K562 (cell line): Measurements from ENCODE around the gene KLRK1. TPM values are rescaled to one million over a fixed set of nuclear protein-coding genes. Genes with fewer than 3 reads are reported as not detected.
"Not testable (repeated sequence)": the region's sequence is repeated elsewhere in the genome, so short reads cannot be mapped to it uniquely, and the experiment has no call there.

Experiments used
- ATAC-seq: fragments of 200-7000 bp; cut with Tn5 transposase; 3 replicates; pipeline ENCODE4 v1.9.1; 2020; ENCODE audit warnings: moderate library complexity
- Bru-seq: library from RNA; stranded (reverse); fragments of 400-500 nt; gene quantifications from one replicate; lab custom pipeline; 2021; lab: Mats Ljungman, UMichigan
- BruChase-seq, 2 experiments: library from RNA; stranded (reverse); fragments of 400-500 nt; gene quantifications; one replicate each; lab custom pipeline; 2021; lab: Mats Ljungman, UMichigan
- BruUV-seq: library from RNA; stranded (reverse); fragments of 400-500 nt; replicated peaks from 2 replicates; lab custom pipeline; 2021; lab: Mats Ljungman, UMichigan
- CTCF ChIA-PET: fragments of 300-600 bp; formaldehyde crosslinking; extraction: SDS; loops from one replicate; lab custom pipeline; 2021; ENCODE audit warnings: low intra/inter-chr PET ratio; lab: Yijun Ruan, JAX
- POLR2A ChIA-PET: fragments of 300-600, 350-650 bp; sonication (Branson Sonifier 250); formaldehyde crosslinking; extraction: SDS; loops from one replicate; lab custom pipeline; 2021; ENCODE audit warnings: antibody characterized with exemption, inconsistent platforms; lab: Yijun Ruan, JAX
- DNase-seq, 4 experiments: peaks; one replicate each; pipeline versions ENCODE4 v3.0.0 to v3.0.0-alpha.2; 2011 to 2018; ENCODE audit warnings: low spot score in 3 of 4, mixed read lengths in 3 of 4; ENCODE audit errors: extremely low read depth in 1 of 4
- FAIRE-seq: peaks from 2 replicates; lab custom pipeline; 2011; peaks lifted over from hg19 to GRCh38; lab: Jason Lieb, UNC
- H2AFZ ChIP-seq: 2 replicates; pipeline ENCODE4 v1.6.0; 2011; ENCODE audit warnings: low read depth, low read length, control low read depth, inconsistent platforms
- H3K27ac ChIP-seq: fragments of 200-600 bp; 3 replicates; pipeline ENCODE4 v1.8.0; 2011; ENCODE audit warnings: low read depth, mild to moderate bottlenecking, control low read depth, inconsistent platforms, low read length, moderate library complexity, mixed read lengths; ENCODE audit errors: extremely low read depth
- H3K27me3 ChIP-seq, 2 experiments: fragments of 300-600 bp in 1 of 2; 2 replicates in 1 of 2; 3 replicates in 1 of 2; pipeline versions ENCODE4 v1.6.0 to v1.8.0; 2011; ENCODE audit warnings: inconsistent platforms in 2 of 2, low read length in 2 of 2, mild to moderate bottlenecking in 1 of 2, mixed read lengths in 1 of 2, moderate library complexity in 1 of 2; ENCODE audit not compliant: control insufficient read depth in 2 of 2, insufficient read depth in 2 of 2
- H3K36me3 ChIP-seq: fragments of 300-600 bp; 3 replicates; pipeline ENCODE4 v1.8.0; 2011; ENCODE audit warnings: mild to moderate bottlenecking, low read length, inconsistent platforms; ENCODE audit not compliant: control insufficient read depth, insufficient read depth
- H3K4me1 ChIP-seq, 2 experiments: fragments of 200-600 bp in 1 of 2; replicated peaks in 1 of 2; 2 replicates in 1 of 2; 3 replicates in 1 of 2; pipeline versions ENCODE4 v1.5.1 to v1.8.0; 2011; ENCODE audit warnings: inconsistent platforms in 2 of 2, low read length in 2 of 2, mild to moderate bottlenecking in 1 of 2, mixed read lengths in 1 of 2, moderate library complexity in 1 of 2; ENCODE audit not compliant: control insufficient read depth in 2 of 2, insufficient read depth in 2 of 2
- H3K4me2 ChIP-seq: 2 replicates; pipeline ENCODE4 v1.6.1; 2011; ENCODE audit warnings: low read length, control low read depth, inconsistent platforms, mixed read lengths; ENCODE audit not compliant: insufficient read depth
- H3K4me3 ChIP-seq: fragments of 200-600 bp; sonication (generic), shearing (Covaris generic); 2 replicates; pipeline ENCODE4 v1.5.1; 2016; ENCODE audit warnings: control low read depth, inconsistent platforms
- H3K79me2 ChIP-seq: fragments of 200-600 bp; 3 replicates; pipeline ENCODE4 v1.8.0; 2011; ENCODE audit warnings: low read length, inconsistent platforms; ENCODE audit not compliant: control insufficient read depth, insufficient read depth
- H3K9ac ChIP-seq, 2 experiments: 2 replicates each; pipeline versions ENCODE4 v1.6.0 to v1.6.1; 2011; ENCODE audit warnings: low read depth in 2 of 2, low read length in 2 of 2, control low read depth in 1 of 2, inconsistent platforms in 1 of 2, mild to moderate bottlenecking in 1 of 2, mixed read lengths in 1 of 2; ENCODE audit not compliant: insufficient read depth in 1 of 2
- H3K9me1 ChIP-seq: one replicate; pipeline ENCODE4 v1.6.0; 2011; ENCODE audit warnings: inconsistent platforms, mild to moderate bottlenecking, low read length, moderate library complexity; ENCODE audit not compliant: control insufficient read depth, insufficient read depth
- H3K9me3 ChIP-seq: replicated peaks from 2 replicates; pipeline ENCODE4 v1.5.1; 2011; ENCODE audit warnings: low read depth, low read length, inconsistent platforms; ENCODE audit not compliant: control insufficient read depth, insufficient read depth
- H4K20me1 ChIP-seq: replicated peaks from 2 replicates; pipeline ENCODE4 v1.6.1; 2011; ENCODE audit warnings: low read length, inconsistent platforms, mixed read lengths; ENCODE audit not compliant: control insufficient read depth, insufficient read depth
- KLF1 ChIP-seq: fragments of 450-650 bp; IDR thresholded peaks from 2 replicates; pipeline ENCODE4 v1.6.1; 2016; ENCODE audit warnings: missing genetic modification characterization, missing compliant biosample characterization
- NR1H2 ChIP-seq: sonication (generic); formaldehyde crosslinking; IDR thresholded peaks from 2 replicates; pipeline ENCODE4 v1.4.0; 2020; ENCODE audit warnings: mild to moderate bottlenecking, missing genetic modification reagents
- SRSF9 ChIP-seq: fragments of 200-400 bp; formaldehyde crosslinking; IDR thresholded peaks from 2 replicates; pipeline ENCODE4 v1.6.1; 2017; ENCODE audit warnings: low read depth, low read length, borderline replicate concordance
- ZNF140 ChIP-seq: fragments of 250-450 bp; sonication (Bioruptor Pico); IDR thresholded peaks from 2 replicates; pipeline ENCODE4 v1.8.0; 2021; ENCODE audit warnings: moderate library complexity, mild to moderate bottlenecking, inconsistent platforms
- ZNF639 ChIP-seq, 2 experiments: fragments of 200-800 bp in 1 of 2; sonication (Bioruptor generic) in 1 of 2; sonication (generic) in 1 of 2; formaldehyde crosslinking in 1 of 2; IDR thresholded peaks in 1 of 2; conservative IDR thresholded peaks in 1 of 2; 2 replicates each; pipeline versions ENCODE4 v1.5.0 to v1.6.1; 2016 to 2020; ENCODE audit warnings: missing compliant biosample characterization in 1 of 2, missing genetic modification characterization in 1 of 2, missing genetic modification reagents in 1 of 2
- WGBS: fragments of 100-300 bp; shearing (Covaris generic); methylation state at CpG from one replicate; pipeline ENCODE4 v1.1.6; 2016; ENCODE audit warnings: low coverage, mixed read lengths; ENCODE audit not compliant: insufficient coverage; ENCODE audit errors: missing lambda C conversion rate; 5-methylcytosine and 5-hydroxymethylcytosine counted together
- in situ Hi-C: fragments of 300-500 bp; cut with MboI; formaldehyde crosslinking; loops from 4 replicates; pipeline ENCODE4 v1.15.0; 2018; ENCODE audit warnings: inconsistent platforms, mixed read lengths
- intact Hi-C: fragments of 100-400 bp; cut with micrococcal nuclease; formaldehyde crosslinking; loops from 2 replicates; pipeline ENCODE4 v1.14.2; 2022
- long read RNA-seq, 3 experiments: library from polyadenylated mRNA in 2 of 3; library from RNA in 1 of 3; unstranded in 2 of 3; stranded (forward) in 1 of 3; transcript quantifications; one replicate each; pipeline ENCODE4 v2.0.0, GENCODE V29; 2019 to 2022
- polyA minus RNA-seq, 3 experiments: library from RNA; depleted of rRNA, polyadenylated mRNA; stranded (reverse); fragments of >200 nt; gene quantifications; 2 replicates each; pipeline ENCODE4 v1.2.3, GENCODE V29; 2011
- polyA plus RNA-seq, 8 experiments: library from polyadenylated mRNA; depleted of rRNA in 4 of 8; stranded (reverse) in 5 of 8; unstranded in 3 of 8; fragments of >200 nt; fragmentation: Nextera tagmentation in 2 of 8; fragmentation: Illumina TruSeq in 1 of 8; extraction: Ambion mirVana in 2 of 8; extraction: Trizol in 1 of 8; gene quantifications; 2 replicates each; pipeline versions ENCODE4 v1.2.1 to v1.2.3, GENCODE V29; 2011 to 2014; ENCODE audit warnings: inconsistent platforms in 1 of 8, missing spikeins in 1 of 8
- total RNA-seq, 7 experiments: library from RNA; depleted of rRNA in 6 of 7; stranded (reverse); fragments of >200 nt in 6 of 7; fragmentation: Illumina TruSeq in 2 of 7; extraction: Trizol in 2 of 7; gene quantifications; 2 replicates each; pipeline versions ENCODE4 v1.2.1 to v1.2.3, GENCODE V29; 2011 to 2021; ENCODE audit warnings: low replicate concordance in 1 of 7

KLRK1 gene
- 0.21 TPM in 1 of 2 replicates, not detected in the other for total RNA-seq (2011; cell fraction: chromatin; rRNA removed; ENCODE audit: low replicate concordance)
- total RNA-seq (2011; cell fraction: nucleolus; rRNA removed) = not detected in 2 replicates
- total RNA-seq (2011; cell fraction: nucleoplasm; rRNA removed) = not detected in 2 replicates
- total RNA-seq (2014; rRNA removed) (not detected in 2 replicates), total RNA-seq (2014; rRNA removed; fragmentation: Illumina TruSeq; extraction: Trizol) (0.07 TPM in 1 of 2 replicates, not detected in the other), total RNA-seq (2015; rRNA removed; fragmentation: Illumina TruSeq; extraction: Trizol) (not detected in 2 replicates), total RNA-seq (2021) (0.09 TPM in 2 replicates), polyA plus RNA-seq (2011; rRNA removed) (0.06 and 0.11 TPM in 2 replicates), polyA plus RNA-seq (2014; fragmentation: Illumina TruSeq; extraction: Trizol) (0.09 TPM in 1 of 2 replicates, not detected in the other), polyA plus RNA-seq (2014; fragmentation: Nextera tagmentation; extraction: Ambion mirVana) (under 1 TPM; 0.03 to 0.04 TPM), polyA plus RNA-seq (2014; rRNA removed) (not detected in 2 replicates), polyA minus RNA-seq (2011; rRNA and poly(A)+ RNA removed) (not detected in 2 replicates), Bru-seq, nascent RNA (percentile 23 among the genes with signal in this experiment), BruChase-seq, experiment 1, labeled RNA remaining after a 2-hour chase (percentile 35 among the genes with signal in this experiment), BruChase-seq, experiment 2, labeled RNA remaining after a 6-hour chase (percentile 32 among the genes with signal in this experiment)
- polyA plus RNA-seq (2011; cell fraction: cytosol; rRNA removed) = 0.09 TPM in 1 of 2 replicates, not detected in the other
- 0.20 and 0.45 TPM in 2 replicates for polyA plus RNA-seq (2011; cell fraction: nucleus; rRNA removed)
- polyA plus RNA-seq (2012) = 0.05 and 0.10 TPM in 2 replicates
- polyA minus RNA-seq (2011; cell fraction: cytosol; rRNA and poly(A)+ RNA removed) = 2.0 TPM in 1 of 2 replicates, not detected in the other
- polyA minus RNA-seq (2011; cell fraction: nucleus; rRNA and poly(A)+ RNA removed) = not detected in 2 replicates
- long read RNA-seq, experiment 1 = 0 reads
- long read RNA-seq, experiment 2 = 0 reads
- long read RNA-seq, experiment 3 = 0 reads

DNA sequence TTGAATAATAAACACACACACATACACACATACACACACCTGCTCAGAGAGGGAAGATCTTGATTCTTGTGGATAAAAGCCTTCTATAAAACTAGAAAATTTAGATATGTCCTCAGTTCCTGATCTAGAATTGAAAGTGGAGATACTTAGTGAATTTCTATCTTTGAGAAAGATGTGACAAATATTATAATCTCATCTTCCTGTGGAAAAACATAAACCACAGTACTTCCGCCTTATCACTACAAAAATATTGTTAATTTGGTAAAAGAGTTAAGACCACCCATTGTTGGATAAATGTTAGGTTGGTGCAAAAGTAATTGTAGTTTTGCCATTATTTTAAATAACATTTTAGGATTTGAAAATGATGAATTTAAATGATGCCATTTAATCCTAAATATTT is at the start of gene KLRK1:
Gene KLRK1 (minus strand): TSS at position 138 of the 400 bp plus-strand sequence. CDS start 1,231 bp downstream, outside the sequence.
- Histone ChIP-seq H4K20me1 (no peaks in the 10 kb centered on the region), H3K9me3 (no peaks in the 10 kb centered on the region), H3K36me3 (no peaks in the 10 kb centered on the region), H3K79me2 (no peaks in the 10 kb centered on the region), H3K9me1 (no peaks in the 10 kb centered on the region), H3K4me1 (no peaks in the 10 kb centered on the region), H2AFZ (no peak within 1 kb of the TSS), H3K4me3 (no peak within 1 kb of the TSS), H3K4me2 (no peak within 1 kb of the TSS), H3K9ac (no peak within 1 kb of the TSS), H3K27me3 (no peaks in the 10 kb centered on the region), H3K27ac (no peak within 1 kb of the TSS)
- FAIRE-seq = no peak
- TF ChIP-seq ZNF140 = no peak
- TF ChIP-seq SRSF9 = no peak
- no peak for TF ChIP-seq NR1H2 (CRISPR knock-in tag)
- TF ChIP-seq ZNF639 (CRISPR knock-in tag; conservative IDR thresholded peaks at IDR 0.05 in 1 of 2, IDR thresholded peaks at IDR 0.05 in 1 of 2) = no peak
- no peak for TF ChIP-seq KLF1
- ChIA-PET CTCF (no interaction called here), POLR2A (no interaction called here)
- ATAC-seq = no peak
- WGBS = 100% methylated on average over 1 of the region's 1 CpG
- in situ Hi-C loops (no loop called here), intact Hi-C loops (no loop called here)
- DNase-seq = no peak
- no TSS peak for BruUV-seq

GRCh38 chr12:10437601-10438000 is 47.8 kb upstream of the KLRK1 start:
- intact Hi-C loops, H3K9me1 ChIP-seq, DNase-seq, H3K27ac ChIP-seq, H3K4me3 ChIP-seq, H4K20me1 ChIP-seq, H3K79me2 ChIP-seq, CTCF ChIA-PET, H3K36me3 ChIP-seq, in situ Hi-C loops, H3K9me3 ChIP-seq, H2AFZ ChIP-seq, FAIRE-seq, POLR2A ChIA-PET, ATAC-seq, H3K27me3 ChIP-seq, BruUV-seq, H3K4me1 ChIP-seq, H3K4me2 ChIP-seq, H3K9ac ChIP-seq: not testable (repeated sequence)
- no CpG with 5 or more reads among the region's 2 CpGs for WGBS
